Central memory CD4-positive, alpha-beta T cell (primary cell): ENCODE measurements around the gene BRAT1.

Experiments used
- DNase-seq: peaks from one replicate; pipeline ENCODE4 v3.0.0; 2022

The BRAT1 gene

GRCh38 chr7:2522780-2523433, 32.4 kb downstream of the BRAT1 start:
- no peak for DNase-seq

GRCh38 chr7:2521952-2522591, 33.3 kb downstream of the BRAT1 start:
- peak; percentile 74 for DNase-seq

- no peak for DNase-seq
Measured at GRCh38 chr7:2521341-2521745, 34.0 kb downstream of the BRAT1 start.

GRCh38 chr7:2520761-2521290, 34.5 kb downstream of the BRAT1 start:
- DNase-seq, result no peak

GRCh38 chr7:2520131-2520760, 35.1 kb downstream of the BRAT1 start:
- no peak for DNase-seq

GRCh38 chr7:2519119-2519930, 36.0 kb downstream of the BRAT1 start, which contains the start of gene LFNG:
Gene LFNG, plus strand, starts transcription at chr7:2519774. Its CDS starts 88 bp downstream, at chr7:2519862.
- peak; percentile 81 for DNase-seq

- DNase-seq, result no peak
Measured at GRCh38 chr7:2518737-2519118, 36.6 kb downstream of the BRAT1 start.

GRCh38 chr7:2517678-2518507, 37.4 kb downstream of the BRAT1 start:
- no peak for DNase-seq

- DNase-seq, result no peak
Measured at GRCh38 chr7:2517026-2517425, 38.3 kb downstream of the BRAT1 start.

GRCh38 chr7:2516194-2516555, 39.1 kb downstream of the BRAT1 start:
- no peak for DNase-seq

- DNase-seq, result no peak
Measured at GRCh38 chr7:2515424-2516193, 39.7 kb downstream of the BRAT1 start.

- DNase-seq, result no peak
Measured at GRCh38 chr7:2514473-2515423, 40.6 kb downstream of the BRAT1 start.

- DNase-seq, result no peak
Measured at GRCh38 chr7:2513702-2514101, 41.6 kb downstream of the BRAT1 start.

GRCh38 chr7:2512713-2513112, 42.6 kb downstream of the BRAT1 start:
- DNase-seq, result no peak

- DNase-seq, result no peak
Measured at GRCh38 chr7:2512179-2512661, 43.1 kb downstream of the BRAT1 start.

GRCh38 chr7:2511769-2512168, 43.6 kb downstream of the BRAT1 start:
- no peak for DNase-seq

GRCh38 chr7:2510909-2511768, 44.2 kb downstream of the BRAT1 start:
- DNase-seq, result peak; percentile 71

GRCh38 chr7:2510130-2510776, 45.1 kb downstream of the BRAT1 start:
- no peak for DNase-seq
